K562 treated with DMSO at 1 percent for 4 hours (cell line): ENCODE measurements around the gene LINC00305. TPM values are rescaled to one million over a fixed set of nuclear protein-coding genes. Genes with fewer than 3 reads are reported as not detected.

Experiments used
- total RNA-seq: library from RNA; unstranded; fragments of 300-600 nt; gene quantifications from 2 replicates; pipeline ENCODE4 v1.2.3, GENCODE V29; 2022; ENCODE audit not compliant: insufficient read depth

Gene LINC00305
- not detected in 2 replicates for total RNA-seq

DNA sequence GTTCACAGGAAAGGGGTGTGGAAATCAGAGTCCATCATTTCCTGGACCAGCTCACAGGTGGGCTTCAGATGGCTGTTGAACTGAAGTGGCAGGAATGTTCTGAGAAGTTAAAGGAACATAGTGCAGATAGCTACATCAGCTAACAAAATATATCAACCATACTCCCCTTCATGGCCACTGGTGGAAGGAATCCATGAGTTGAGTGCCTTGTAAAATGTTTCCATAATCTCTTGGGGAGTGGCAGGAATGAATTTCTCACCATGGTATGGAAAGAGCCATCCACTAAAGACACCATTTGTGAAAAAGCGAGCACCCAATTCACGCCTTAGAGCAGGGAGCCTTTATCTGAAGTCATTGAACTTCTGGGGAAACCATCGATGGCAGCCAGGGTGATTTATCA is at the start of gene LINC00305:
Gene LINC00305 (minus strand): TSS at position 101 of the 400 bp plus-strand sequence.

Other genes with a start within 250 kb of the LINC00305 start
- not detected in 2 replicates for gene SERPINB10, start 241.1 kb downstream of the LINC00305 start, total RNA-seq
- gene HMSD, start 199.8 kb downstream of the LINC00305 start, total RNA-seq: not detected in 2 replicates
- gene SERPINB8, start 179.0 kb downstream of the LINC00305 start, total RNA-seq: 0.62 and 0.97 TPM in 2 replicates